HG02759 (cell line): Measurements from ENCODE around the gene NCAM1.

ENCODE experiments used
- ATAC-seq: cut with Tn5 transposase; IDR thresholded peaks from one replicate; pipeline ENCODE4 v1.9.1; 2021; ENCODE audit warnings: mild to moderate bottlenecking, moderate library complexity; ENCODE audit not compliant: unreplicated experiment

NCAM1 gene

GRCh38 chr11:113247966-113248365 is 286.7 kb downstream of the NCAM1 start:
- no peak for ATAC-seq

DNA sequence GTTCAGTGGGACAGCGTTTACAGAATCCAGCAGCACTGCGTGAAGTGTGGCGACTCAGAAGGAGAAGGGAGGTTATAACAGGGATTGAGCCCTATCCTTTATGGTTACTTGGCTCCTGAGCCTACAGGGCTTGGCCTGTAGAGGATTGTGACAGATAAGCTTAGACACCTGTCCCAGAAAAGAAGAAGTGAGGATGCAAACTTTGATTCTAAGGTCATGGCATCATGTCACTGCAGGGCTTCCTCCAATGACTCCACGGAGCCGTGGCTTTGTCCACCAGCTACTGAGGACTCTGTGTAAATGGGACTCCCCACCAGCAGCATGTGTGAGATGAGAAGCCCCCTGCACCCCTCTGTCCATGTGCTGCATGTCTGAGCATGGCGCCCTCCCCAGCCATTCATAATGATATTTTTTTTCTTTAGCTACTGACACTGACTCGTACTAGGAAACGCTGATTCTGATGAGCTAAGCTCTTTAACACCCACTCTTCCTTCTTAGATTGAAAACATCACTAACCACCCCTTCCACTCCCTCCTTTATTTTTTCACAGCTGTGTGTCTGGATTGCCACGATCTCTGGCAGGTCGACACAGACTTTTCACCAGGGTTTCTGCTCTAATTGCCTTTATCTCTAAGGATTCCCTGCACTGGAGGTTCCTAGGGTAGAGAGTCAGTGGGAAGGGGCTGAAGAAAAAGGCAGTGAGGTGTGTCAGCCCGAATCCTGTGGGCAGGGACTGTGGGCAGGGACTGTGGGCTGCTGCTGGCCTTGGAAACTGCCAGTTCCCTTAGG is 287.7 kb downstream of the NCAM1 start:
- no peak for ATAC-seq

GRCh38 chr11:113249491-113249763 is 288.2 kb downstream of the NCAM1 start:
- no peak for ATAC-seq

- ATAC-seq = no peak
These were observed 288.6 kb downstream of the NCAM1 start for GRCh38 chr11:113249786-113250185.

DNA sequence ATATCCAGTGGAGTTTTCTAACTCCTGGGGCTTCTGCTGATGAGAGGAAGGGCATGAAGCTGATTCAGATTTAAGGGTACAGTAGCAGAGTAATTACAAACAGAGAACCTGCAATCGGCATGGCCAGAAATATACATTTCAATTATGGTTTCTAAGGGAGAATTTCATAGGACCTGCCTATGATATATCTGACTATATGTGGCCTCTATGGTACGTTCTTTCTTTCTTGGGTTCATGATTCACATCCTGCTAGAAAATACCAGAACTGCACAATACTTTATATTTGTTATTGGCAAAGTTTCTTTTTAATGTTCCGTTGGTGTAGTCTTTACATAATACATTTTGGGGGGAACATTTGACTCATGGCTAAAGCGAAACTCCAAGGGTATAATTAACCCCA is 290.1 kb downstream of the NCAM1 start:
- no peak for ATAC-seq

- ATAC-seq = no peak
These were observed 292.2 kb downstream of the NCAM1 start for GRCh38 chr11:113253406-113253805.

DNA sequence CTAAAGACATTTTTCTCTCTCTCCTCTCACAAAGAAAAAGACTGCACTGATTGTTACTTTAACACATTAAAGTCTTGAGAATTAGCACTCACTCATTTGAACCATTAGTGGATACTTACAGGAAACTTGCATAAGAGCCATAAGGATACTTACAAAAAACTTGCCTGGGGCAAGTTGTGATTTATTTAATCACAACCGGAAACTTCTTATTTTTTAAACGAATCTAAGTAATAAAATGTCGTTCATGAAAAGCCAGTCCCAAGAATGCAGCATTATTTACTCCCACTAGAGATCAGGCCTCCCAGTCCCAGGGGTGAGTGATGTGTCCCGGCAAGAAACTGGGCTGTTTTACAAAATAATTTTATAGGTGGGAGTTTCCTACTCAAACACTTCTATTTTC is 293.9 kb downstream of the NCAM1 start:
- ATAC-seq = no peak

DNA sequence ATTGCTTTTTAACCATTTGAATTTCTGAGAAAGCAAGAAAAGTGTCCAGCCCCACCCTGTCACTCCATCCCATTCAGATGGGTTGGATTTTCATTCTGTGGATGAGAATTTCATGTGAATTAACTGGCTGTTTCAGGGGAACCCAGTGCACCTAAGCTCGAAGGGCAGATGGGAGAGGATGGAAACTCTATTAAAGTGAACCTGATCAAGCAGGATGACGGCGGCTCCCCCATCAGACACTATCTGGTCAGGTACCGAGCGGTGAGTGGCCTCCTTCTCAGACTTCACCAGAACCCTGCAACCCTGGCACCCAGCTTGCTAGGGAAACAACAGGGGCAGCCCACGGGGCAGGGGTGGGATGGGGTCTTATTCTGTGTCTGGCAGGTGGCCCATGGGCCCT is 294.5 kb downstream of the NCAM1 start:
- ATAC-seq = no peak

- ATAC-seq = no peak
These were observed 295.4 kb downstream of the NCAM1 start for GRCh38 chr11:113256431-113257202.

- ATAC-seq = no peak
These were observed 298.8 kb downstream of the NCAM1 start for GRCh38 chr11:113260096-113260425.

DNA sequence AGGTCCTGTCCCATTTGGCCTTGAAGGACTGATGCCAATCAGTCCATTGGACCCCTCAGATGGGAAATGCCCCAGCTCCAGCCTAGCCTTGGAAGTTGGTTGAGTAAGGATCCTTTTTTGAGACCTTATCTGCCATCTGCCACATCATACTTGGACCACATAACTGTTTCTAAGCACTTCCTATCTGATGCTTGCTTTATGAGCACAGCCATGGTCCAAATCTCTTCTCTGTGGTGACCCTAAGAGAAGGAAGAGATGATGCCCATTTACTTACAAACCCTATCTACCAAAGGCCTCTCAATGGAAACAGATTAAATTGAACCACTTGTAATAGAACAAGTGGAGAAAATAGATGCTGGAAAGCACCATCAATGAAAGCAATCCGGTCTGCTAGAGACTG is 299.3 kb downstream of the NCAM1 start:
- no peak for ATAC-seq

GRCh38 chr11:113261709-113262475 is 300.7 kb downstream of the NCAM1 start:
- no peak for ATAC-seq

- no peak for ATAC-seq
These were observed 301.4 kb downstream of the NCAM1 start for GRCh38 chr11:113262594-113262993.

DNA sequence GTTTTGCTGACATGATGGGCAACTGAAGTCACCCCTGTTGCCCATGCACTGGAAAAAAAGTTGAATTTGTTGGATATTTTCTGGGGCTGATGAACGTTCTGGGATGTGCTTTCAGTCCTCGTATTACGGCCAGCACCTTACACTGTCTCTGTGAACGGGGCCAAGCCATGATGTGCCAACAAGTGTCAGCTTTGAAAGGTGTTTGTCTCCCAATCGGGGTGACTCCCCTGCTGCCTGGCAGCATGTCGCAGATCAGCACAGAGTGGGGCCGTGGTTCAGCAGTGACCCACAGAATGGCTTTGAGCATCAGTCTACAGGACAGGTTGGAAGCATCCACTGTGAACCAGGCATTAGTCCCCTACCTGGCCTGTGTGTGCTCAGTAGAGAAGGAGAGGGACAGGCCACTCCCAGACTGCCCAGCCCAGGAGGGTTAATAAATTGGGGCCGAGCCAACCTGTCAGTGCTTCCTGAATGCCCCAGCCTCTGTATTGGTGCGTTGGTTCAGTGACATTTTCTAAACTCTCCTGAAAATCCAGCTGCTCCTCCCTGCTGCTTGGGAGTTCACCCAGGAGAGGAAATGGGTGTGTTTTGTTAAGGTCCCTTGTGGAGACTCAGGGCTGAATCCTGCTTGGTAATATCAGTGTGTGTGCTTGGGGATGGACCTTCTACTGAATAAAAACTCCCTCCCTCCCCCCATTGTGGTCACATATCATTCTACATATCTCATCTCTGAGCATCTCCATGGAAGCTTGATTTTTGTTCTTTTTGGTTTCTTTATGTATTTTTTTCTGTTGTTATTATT is 302.4 kb downstream of the NCAM1 start:
- ATAC-seq = no peak

DNA sequence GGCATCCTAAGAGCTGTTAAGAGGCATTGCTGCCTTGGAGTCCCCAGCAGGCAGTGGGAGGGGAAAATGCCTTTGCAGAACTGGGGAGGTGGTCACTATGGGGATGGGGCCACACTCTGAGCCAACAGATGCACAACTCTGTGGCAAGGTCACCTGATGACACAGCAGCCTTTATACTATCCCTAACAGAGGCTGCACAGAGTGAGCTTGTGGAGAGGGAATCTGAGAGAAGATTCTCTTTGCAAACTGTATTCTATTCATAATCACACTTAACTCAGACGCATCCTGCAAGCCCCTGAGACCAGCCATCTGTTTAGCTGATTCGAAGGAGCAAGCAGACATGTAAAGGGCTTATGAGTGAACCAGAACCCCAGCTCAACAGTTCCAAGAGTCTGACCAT is 304.1 kb downstream of the NCAM1 start:
- ATAC-seq = no peak

DNA sequence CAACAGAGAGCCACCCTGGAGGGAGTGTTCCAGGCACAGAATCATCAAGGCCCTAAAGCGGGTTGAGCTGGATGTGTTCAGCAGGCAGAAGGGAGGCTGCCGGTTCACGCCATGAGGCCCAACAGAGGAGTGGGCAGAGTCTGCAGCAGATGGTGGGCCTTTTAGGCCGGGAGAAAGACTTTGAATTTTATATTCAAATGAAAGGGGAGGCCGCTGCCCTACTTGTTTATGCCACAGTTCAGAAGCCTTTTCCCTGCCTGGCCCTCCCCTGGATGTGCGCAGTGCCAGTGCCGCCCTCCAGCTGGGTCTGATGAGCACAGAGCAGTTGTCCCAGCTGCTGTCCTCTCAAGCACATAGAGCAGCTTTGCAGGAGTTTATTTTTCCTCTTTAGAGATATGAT is 306.3 kb downstream of the NCAM1 start:
- ATAC-seq = no peak

- no peak for ATAC-seq
These were observed 307.9 kb downstream of the NCAM1 start for GRCh38 chr11:113269096-113269495.

DNA sequence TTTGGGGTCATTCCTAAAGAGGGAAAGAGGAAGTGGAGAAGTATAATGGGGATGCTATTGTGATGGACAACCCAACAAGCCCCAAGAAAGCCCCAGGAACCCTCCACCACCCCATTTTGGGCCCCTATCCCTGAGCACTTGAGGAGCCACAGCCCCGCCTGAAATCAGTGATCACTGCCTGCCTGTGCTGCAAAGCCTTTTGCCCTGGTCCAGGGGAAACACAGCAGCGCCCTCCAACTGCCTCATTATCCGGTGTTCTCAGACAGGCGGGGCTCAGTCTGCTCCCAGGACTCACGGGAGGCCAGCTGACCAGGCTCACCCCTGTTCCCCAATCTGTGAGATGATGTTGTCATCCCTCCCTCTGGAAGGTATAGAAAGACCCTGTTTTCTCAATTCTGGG is 308.4 kb downstream of the NCAM1 start:
- no peak for ATAC-seq

DNA sequence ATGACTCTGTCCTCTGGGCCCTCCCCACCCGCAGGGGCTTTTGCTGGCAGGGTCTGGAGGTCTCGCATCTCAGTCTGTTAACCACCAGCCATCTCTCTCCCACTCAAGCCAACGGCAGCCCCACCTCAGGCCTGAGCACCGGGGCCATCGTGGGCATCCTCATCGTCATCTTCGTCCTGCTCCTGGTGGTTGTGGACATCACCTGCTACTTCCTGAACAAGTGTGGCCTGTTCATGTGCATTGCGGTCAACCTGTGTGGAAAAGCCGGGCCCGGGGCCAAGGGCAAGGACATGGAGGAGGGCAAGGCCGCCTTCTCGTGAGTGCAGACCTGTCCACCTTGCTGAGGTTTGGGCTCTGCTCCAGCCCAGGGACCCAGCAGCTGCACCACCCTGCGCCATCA is 308.9 kb downstream of the NCAM1 start:
- ATAC-seq = no peak

DNA sequence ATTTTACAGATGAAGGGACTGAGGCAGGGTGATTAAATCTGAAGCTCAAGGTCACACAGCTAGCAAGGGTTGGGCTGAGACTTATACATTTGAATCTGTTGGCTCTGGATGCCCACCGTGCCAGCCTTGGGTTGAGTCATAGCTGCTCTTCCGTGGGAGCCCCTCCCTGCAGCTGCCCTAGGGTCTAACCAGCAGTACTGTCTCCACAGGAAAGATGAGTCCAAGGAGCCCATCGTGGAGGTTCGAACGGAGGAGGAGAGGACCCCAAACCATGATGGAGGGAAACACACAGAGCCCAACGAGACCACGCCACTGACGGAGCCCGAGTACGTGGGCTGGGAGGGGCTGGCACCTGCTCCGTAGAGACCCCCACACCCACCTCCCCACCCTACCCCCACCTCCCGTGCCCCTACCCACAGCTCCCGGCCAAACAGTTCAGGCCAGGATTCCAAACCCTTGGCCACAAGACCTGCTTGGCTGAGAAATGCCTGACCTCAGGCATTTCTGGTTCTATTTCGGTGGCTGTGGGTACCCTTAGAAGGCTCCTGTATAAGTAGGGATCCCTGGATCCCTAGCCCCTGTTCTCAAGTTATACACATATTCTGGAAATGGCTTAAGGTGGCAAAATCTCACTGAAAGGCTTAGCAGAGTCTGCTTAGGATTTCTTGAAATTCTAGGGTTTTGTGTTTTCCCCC is 310.5 kb downstream of the NCAM1 start:
- ATAC-seq = no peak

GRCh38 chr11:113272281-113272680 is 311.1 kb downstream of the NCAM1 start:
- no peak for ATAC-seq
